MM.1S (cell line): ENCODE measurements around the gene SORCS2.

ENCODE experiments used
- DNase-seq: peaks from one replicate; pipeline ENCODE4 v3.0.0-alpha.2; 2015
- H2AFZ ChIP-seq: fragments of 300-600 bp; sonication (generic); 2 replicates; pipeline ENCODE4 v1.6.0; 2016; ENCODE audit warnings: antibody characterized with exemption, low read length
- H3F3A ChIP-seq: fragments of 300-600 bp; sonication (generic); 2 replicates; pipeline ENCODE4 v1.6.1; 2016; ENCODE audit warnings: mild to moderate bottlenecking, antibody characterized with exemption, low read length, moderate library complexity, mixed read lengths; ENCODE audit not compliant: insufficient read depth
- H3K27ac ChIP-seq: fragments of 300-600 bp; sonication (generic); 2 replicates; pipeline ENCODE4 v1.5.1; 2016; ENCODE audit warnings: mild to moderate bottlenecking, low read length
- H3K27me3 ChIP-seq: fragments of 300-600 bp; sonication (generic); replicated peaks from 2 replicates; pipeline ENCODE4 v1.6.0; 2016; ENCODE audit warnings: low read length; ENCODE audit not compliant: insufficient read depth
- H3K36me3 ChIP-seq: fragments of 300-600 bp; sonication (generic); replicated peaks from 2 replicates; pipeline ENCODE4 v1.6.1; 2016; ENCODE audit warnings: mild to moderate bottlenecking, low read length, mixed read lengths; ENCODE audit not compliant: insufficient read depth
- H3K4me1 ChIP-seq: fragments of 300-600 bp; sonication (generic); 2 replicates; pipeline ENCODE4 v1.6.1; 2016; ENCODE audit warnings: low read length, mixed read lengths
- H3K4me2 ChIP-seq: fragments of 300-600 bp; sonication (generic); 2 replicates; pipeline ENCODE4 v1.6.0; 2016; ENCODE audit warnings: low read depth, low read length
- H3K4me3 ChIP-seq: fragments of 300-600 bp; sonication (generic); 2 replicates; pipeline ENCODE4 v1.5.1; 2016; ENCODE audit warnings: low read length, mixed read lengths
- H3K79me2 ChIP-seq: fragments of 300-600 bp; sonication (generic); 2 replicates; pipeline ENCODE4 v1.6.1; 2016; ENCODE audit warnings: mixed run types, low read length, mixed read lengths
- H3K9ac ChIP-seq: fragments of 300-600 bp; sonication (generic); 2 replicates; pipeline ENCODE4 v1.6.1; 2016; ENCODE audit warnings: low read length, mixed read lengths
- H3K9me2 ChIP-seq: fragments of 300-600 bp; sonication (generic); replicated peaks from 2 replicates; pipeline ENCODE4 v1.6.1; 2016; ENCODE audit warnings: mild to moderate bottlenecking, low read length, mixed read lengths; ENCODE audit not compliant: insufficient read depth
- H3K9me3 ChIP-seq: fragments of 300-600 bp; sonication (generic); replicated peaks from 2 replicates; pipeline ENCODE4 v1.6.1; 2016; ENCODE audit warnings: mild to moderate bottlenecking, low read length, mixed read lengths; ENCODE audit not compliant: insufficient read depth
- H4K20me1 ChIP-seq: fragments of 300-600 bp; sonication (generic); 2 replicates; pipeline ENCODE4 v1.6.1; 2016; ENCODE audit warnings: mild to moderate bottlenecking, low read length, moderate library complexity, mixed read lengths; ENCODE audit not compliant: insufficient read depth
- CTCF ChIP-seq: fragments of 300-600 bp; sonication (generic); IDR thresholded peaks from 2 replicates; pipeline ENCODE4 v1.5.1; 2016; ENCODE audit warnings: antibody characterized with exemption, low read length, mixed read lengths
- EZH2 ChIP-seq: fragments of 300-600 bp; sonication (generic); optimal IDR thresholded peaks from 2 replicates; pipeline ENCODE3; 2017; ENCODE audit warnings: low read depth, mild to moderate bottlenecking, antibody characterized with exemption, low read length, mixed read lengths
- EZH2phosphoT487 ChIP-seq: fragments of 300-600 bp; sonication (generic); IDR thresholded peaks from 2 replicates; pipeline ENCODE4 v1.6.1; 2018; ENCODE audit warnings: antibody characterized with exemption, low read length

Gene SORCS2

GRCh38 chr4:7336067-7336569, 143.8 kb downstream of the SORCS2 start:
- no peak overlapping the region for H3K27ac ChIP-seq
- no peak overlapping the region for H3K9ac ChIP-seq
- no peak for TF ChIP-seq EZH2
- no peak for TF ChIP-seq CTCF
- TF ChIP-seq EZH2phosphoT487 = no peak
- H3K4me3 ChIP-seq = no peak overlapping the region
- no peaks in the 10 kb centered on the region for H3K9me3 ChIP-seq
- H3K36me3 ChIP-seq = no peaks in the 10 kb centered on the region
- no peak overlapping the region for H3K4me2 ChIP-seq
- no peak overlapping the region for H2AFZ ChIP-seq
- H3K79me2 ChIP-seq = no peaks in the 10 kb centered on the region
- no peaks in the 10 kb centered on the region for H3K4me1 ChIP-seq
- H3K27me3 ChIP-seq = peaks cover 90% of the 10 kb centered on the region
- H3K9me2 ChIP-seq = no peaks in the 10 kb centered on the region
- no peak for DNase-seq
- H3F3A ChIP-seq = no peaks in the 10 kb centered on the region
- no peaks in the 10 kb centered on the region for H4K20me1 ChIP-seq

- no peak for DNase-seq
- H3F3A ChIP-seq = no peaks in the 10 kb centered on the region
Measured at GRCh38 chr4:7336732-7337131, 144.4 kb downstream of the SORCS2 start.

GRCh38 chr4:7337196-7338058, 145.1 kb downstream of the SORCS2 start:
- no peaks in the 10 kb centered on the region for H3K4me1 ChIP-seq
- H3K9ac ChIP-seq = no peak overlapping the region
- no peak overlapping the region for H3K4me3 ChIP-seq
- no peaks in the 10 kb centered on the region for H4K20me1 ChIP-seq
- DNase-seq = no peak
- no peaks in the 10 kb centered on the region for H3K9me2 ChIP-seq
- no peak overlapping the region for H3K4me2 ChIP-seq
- no peak overlapping the region for H2AFZ ChIP-seq
- peaks cover 91% of the 10 kb centered on the region for H3K27me3 ChIP-seq
- H3K79me2 ChIP-seq = no peaks in the 10 kb centered on the region
- H3K9me3 ChIP-seq = no peaks in the 10 kb centered on the region
- no peaks in the 10 kb centered on the region for H3K36me3 ChIP-seq
- no peak overlapping the region for H3K27ac ChIP-seq
- TF ChIP-seq EZH2 (no peak), CTCF (no peak), EZH2phosphoT487 (no peak)
- no peaks in the 10 kb centered on the region for H3F3A ChIP-seq

More at GRCh38 chr4:7336732-7337131, 144.4 kb downstream of the SORCS2 start:
- Histone ChIP-seq H2AFZ (no peak overlapping the region), H3K4me2 (no peak overlapping the region), H4K20me1 (no peaks in the 10 kb centered on the region), H3K9me2 (no peaks in the 10 kb centered on the region), H3K27me3 (peaks cover 91% of the 10 kb centered on the region), H3K4me1 (no peaks in the 10 kb centered on the region), H3K9me3 (no peaks in the 10 kb centered on the region), H3K9ac (no peak overlapping the region), H3K27ac (no peak overlapping the region), H3K79me2 (no peaks in the 10 kb centered on the region), H3K4me3 (no peak overlapping the region), H3K36me3 (no peaks in the 10 kb centered on the region)
- no peak for TF ChIP-seq EZH2phosphoT487
- TF ChIP-seq EZH2 = no peak
- no peak for TF ChIP-seq CTCF
